NT2/D1 (cell line): ENCODE measurements around the gene POLD1.

Experiments used
- DNase-seq: peaks from one replicate; pipeline ENCODE4 v3.0.0-alpha.2; 2011; ENCODE audit warnings: low read depth, low spot score
- H3K27me3 ChIP-seq: 2 replicates; pipeline ENCODE4 v1.6.0; 2011; ENCODE audit warnings: mild to moderate bottlenecking; ENCODE audit not compliant: insufficient read length, insufficient read depth
- H3K36me3 ChIP-seq: 2 replicates; pipeline ENCODE4 v1.6.1; 2011; ENCODE audit warnings: mild to moderate bottlenecking, low read length, mixed read lengths; ENCODE audit not compliant: insufficient read depth, insufficient read length
- H3K4me1 ChIP-seq: 2 replicates; pipeline ENCODE4 v1.5.1; 2011; ENCODE audit not compliant: insufficient read depth, insufficient read length
- H3K4me3 ChIP-seq: 2 replicates; pipeline ENCODE4 v1.5.1; 2011; ENCODE audit warnings: low read depth; ENCODE audit not compliant: insufficient read length
- H3K9ac ChIP-seq: 2 replicates; pipeline ENCODE4 v1.6.0; 2011; ENCODE audit warnings: low read depth; ENCODE audit not compliant: insufficient read length
- H3K9me3 ChIP-seq: 2 replicates; pipeline ENCODE4 v1.5.1; 2011; ENCODE audit warnings: mild to moderate bottlenecking, low read length; ENCODE audit not compliant: insufficient read depth
- SUZ12 ChIP-seq: IDR thresholded peaks from 2 replicates; pipeline ENCODE4 v1.6.1; 2011; ENCODE audit not compliant: insufficient read length, insufficient read depth; ENCODE audit errors: extremely low read depth
- YY1 ChIP-seq: IDR thresholded peaks from 2 replicates; pipeline ENCODE4 v1.6.1; 2011; ENCODE audit not compliant: insufficient read length, insufficient read depth
- ZNF274 ChIP-seq: IDR thresholded peaks from 2 replicates; pipeline ENCODE4 v1.6.1; 2011; ENCODE audit warnings: mild to moderate bottlenecking, low read depth, low read length

POLD1 gene

GRCh38 chr19:50413531-50413930 is 29.4 kb downstream of the POLD1 start:
- Histone ChIP-seq H3K4me3 (no peak overlapping the region), H3K4me1 (peaks cover 3% of the 10 kb centered on the region), H3K36me3 (peaks cover 68% of the 10 kb centered on the region), H3K27me3 (no peaks in the 10 kb centered on the region), H3K9me3 (no peaks in the 10 kb centered on the region), H3K9ac (peak overlapping the region; percentile 21)
- DNase-seq: no peak
- no peak for TF ChIP-seq SUZ12
- no peak for TF ChIP-seq YY1
- no peak for TF ChIP-seq ZNF274

GRCh38 chr19:50414864-50415660 is 30.9 kb downstream of the POLD1 start:
- Histone ChIP-seq H3K9ac (no peak overlapping the region), H3K4me3 (no peak overlapping the region), H3K9me3 (no peaks in the 10 kb centered on the region), H3K27me3 (no peaks in the 10 kb centered on the region), H3K4me1 (peaks cover 6% of the 10 kb centered on the region), H3K36me3 (peaks cover 52% of the 10 kb centered on the region)
- no peak for TF ChIP-seq ZNF274
- TF ChIP-seq SUZ12: no peak
- TF ChIP-seq YY1: no peak
- DNase-seq: peak; percentile 30

DNA sequence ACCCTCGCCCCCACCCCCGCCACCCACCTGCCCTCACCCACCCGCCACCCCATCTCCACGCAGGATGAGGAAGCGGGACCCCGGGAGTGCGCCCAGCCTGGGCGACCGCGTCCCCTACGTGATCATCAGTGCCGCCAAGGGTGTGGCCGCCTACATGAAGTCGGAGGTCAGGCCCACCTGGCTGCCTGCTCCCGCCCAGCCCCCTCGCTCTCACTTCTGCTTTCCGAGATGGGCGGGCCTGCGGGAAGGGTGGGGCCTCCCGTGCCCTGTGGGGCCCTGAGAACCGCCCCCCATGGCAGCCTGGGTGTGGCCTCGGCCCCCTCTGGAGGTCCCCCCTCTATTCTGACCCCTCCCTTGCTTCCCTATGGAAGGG is 31.5 kb downstream of the POLD1 start:
- peaks cover 6% of the 10 kb centered on the region for H3K4me1 ChIP-seq
- TF ChIP-seq SUZ12 (no peak), YY1 (no peak), ZNF274 (no peak)
- no peaks in the 10 kb centered on the region for H3K27me3 ChIP-seq
- H3K36me3 ChIP-seq: peaks cover 47% of the 10 kb centered on the region
- no peaks in the 10 kb centered on the region for H3K9me3 ChIP-seq
- DNase-seq: no peak
- H3K4me3 ChIP-seq: no peak overlapping the region
- no peak overlapping the region for H3K9ac ChIP-seq

GRCh38 chr19:50416034-50416977 is 32.2 kb downstream of the POLD1 start:
- no peak for DNase-seq
- Histone ChIP-seq H3K9ac (no peak overlapping the region), H3K4me1 (peaks cover 6% of the 10 kb centered on the region), H3K4me3 (no peak overlapping the region), H3K27me3 (no peaks in the 10 kb centered on the region), H3K9me3 (no peaks in the 10 kb centered on the region), H3K36me3 (peaks cover 40% of the 10 kb centered on the region)
- TF ChIP-seq YY1 (no peak), ZNF274 (no peak), SUZ12 (no peak)

DNA sequence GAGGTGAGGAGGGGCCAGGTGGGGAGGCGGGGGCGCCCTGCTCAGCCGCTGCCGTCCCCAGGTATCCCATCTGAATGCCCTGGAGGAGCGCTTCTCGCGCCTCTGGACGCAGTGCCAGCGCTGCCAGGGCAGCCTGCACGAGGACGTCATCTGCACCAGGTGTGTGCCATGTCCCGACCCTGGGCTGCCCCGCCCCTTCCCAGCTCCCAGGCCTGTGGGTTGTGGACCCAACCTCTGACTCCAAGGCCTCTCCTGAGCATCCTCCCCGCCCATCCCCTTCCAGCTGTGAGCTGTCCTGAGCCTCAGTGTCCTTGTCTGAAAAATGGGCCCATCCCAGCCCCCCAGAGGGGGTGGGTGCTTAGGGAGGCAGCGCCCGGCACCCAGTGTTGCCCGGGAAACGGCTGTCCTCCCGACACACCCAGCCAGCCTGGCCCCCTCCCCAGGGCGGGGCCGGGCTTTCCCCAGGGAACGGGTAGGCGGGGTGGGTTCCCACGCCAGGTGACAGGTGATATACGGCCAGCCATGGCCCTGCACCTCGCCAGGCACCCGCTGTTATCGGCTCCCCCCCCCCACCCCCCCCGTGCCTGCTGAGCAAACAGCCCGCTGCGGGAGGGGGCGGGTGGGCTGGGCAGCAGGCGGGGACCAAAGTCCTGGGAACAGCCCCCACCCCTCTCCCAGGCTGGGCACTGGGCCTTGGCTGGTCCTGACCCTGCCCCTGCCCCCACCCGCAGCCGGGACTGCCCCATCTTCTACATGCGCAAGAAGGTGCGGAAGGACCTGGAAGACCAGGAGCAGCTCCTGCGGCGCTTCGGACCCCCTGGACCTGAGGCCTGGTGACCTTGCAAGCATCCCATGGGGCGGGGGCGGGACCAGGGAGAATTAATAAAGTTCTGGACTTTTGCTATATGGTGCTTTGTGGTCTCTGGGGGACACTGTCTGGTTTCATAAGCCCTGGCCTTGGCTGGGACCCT is 33.2 kb downstream of the POLD1 start:
- H3K27me3 ChIP-seq: no peaks in the 10 kb centered on the region
- H3K4me3 ChIP-seq: no peak overlapping the region
- H3K9me3 ChIP-seq: no peaks in the 10 kb centered on the region
- DNase-seq: no peak
- H3K9ac ChIP-seq: no peak overlapping the region
- no peak for TF ChIP-seq SUZ12
- peaks cover 6% of the 10 kb centered on the region for H3K4me1 ChIP-seq
- H3K36me3 ChIP-seq: peaks cover 38% of the 10 kb centered on the region

DNA sequence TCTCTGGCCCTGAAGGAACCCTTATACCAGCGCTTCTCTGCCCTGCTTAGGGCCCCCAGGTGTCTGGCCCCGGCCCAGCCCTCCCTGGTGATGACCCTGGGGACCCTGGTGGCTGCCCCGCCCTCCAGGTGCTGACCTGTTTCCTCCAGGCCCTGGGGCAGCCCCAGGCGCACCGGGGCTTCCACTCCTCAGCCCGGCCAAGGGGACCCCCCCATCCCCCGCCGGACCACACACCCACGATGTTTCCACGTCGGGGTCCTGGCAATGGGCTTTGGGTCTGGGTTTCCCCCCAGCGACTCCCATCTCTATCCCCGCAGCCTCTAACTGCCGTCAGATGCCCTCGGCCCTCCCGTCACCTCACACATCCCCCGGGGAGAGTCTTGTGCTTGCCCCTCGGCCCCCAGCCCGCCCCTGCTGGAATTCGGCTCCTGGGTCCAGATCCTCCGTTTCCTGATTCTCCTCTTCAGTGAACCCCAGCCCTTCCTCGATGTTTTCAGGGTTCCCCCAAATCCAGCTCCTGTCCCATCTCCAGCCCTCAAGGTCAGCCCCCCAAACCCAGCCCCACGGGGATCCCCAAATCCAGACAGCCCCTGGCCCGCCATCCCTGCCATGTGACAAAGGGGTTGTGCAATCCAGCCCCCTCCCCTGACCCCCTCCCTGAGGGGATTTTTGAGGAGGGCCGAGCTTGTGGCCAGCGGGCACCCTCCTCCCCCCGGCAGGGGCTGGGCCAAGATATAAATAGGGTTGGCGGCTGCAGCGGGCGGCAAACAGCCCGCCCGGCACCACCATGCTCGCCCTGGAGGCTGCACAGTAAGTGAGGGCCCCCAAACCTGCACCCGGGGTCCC is 34.3 kb downstream of the POLD1 start, which contains the start of gene SPIB:
SPIB (plus strand) TSS at position 763 of the 846 bp plus-strand sequence; CDS start at position 788, 25 bp downstream.
- H3K36me3 ChIP-seq: peaks cover 29% of the 10 kb centered on the region
- peaks cover 6% of the 10 kb centered on the region for H3K4me1 ChIP-seq
- DNase-seq: no peak
- peak within 1 kb of the TSS; percentile 50 for H3K9ac ChIP-seq
- TF ChIP-seq ZNF274 (no peak), YY1 (no peak), SUZ12 (no peak)
- H3K27me3 ChIP-seq: no peaks in the 10 kb centered on the region
- H3K4me3 ChIP-seq: peak within 1 kb of the TSS; percentile 8
- H3K9me3 ChIP-seq: no peaks in the 10 kb centered on the region
